GM19468 (cell line): ENCODE results near the gene BZW2.

Experiments
- ATAC-seq: cut with Tn5 transposase; IDR thresholded peaks from one replicate; pipeline ENCODE4 v1.9.1; 2021; ENCODE audit warnings: mild to moderate bottlenecking, moderate library complexity, moderate number of reproducible peaks; ENCODE audit not compliant: unreplicated experiment; ENCODE audit errors: extremely low read depth

BZW2 gene

DNA sequence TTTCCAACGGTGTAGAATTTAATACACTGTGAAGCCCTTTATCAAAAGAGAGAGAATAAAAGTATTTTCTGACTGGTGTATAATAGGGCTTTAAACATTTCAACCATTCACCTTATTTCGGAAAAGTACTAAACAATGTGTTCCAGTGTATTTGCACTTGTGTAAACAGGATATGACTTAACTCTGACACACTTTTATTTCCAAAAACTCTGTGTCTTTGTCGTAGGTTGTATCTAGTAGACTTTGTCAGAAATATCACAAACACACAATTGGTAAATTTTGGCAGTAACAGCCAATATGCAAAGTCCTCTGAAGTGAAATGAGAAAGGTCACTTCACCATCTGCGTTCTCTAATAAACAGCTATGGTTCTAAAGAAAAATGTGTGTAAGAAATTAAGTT is 97.3 kb downstream of the BZW2 start:
- ATAC-seq, result no peak

- no peak for ATAC-seq
Measured at GRCh38 chr7:16744518-16745250, 98.7 kb downstream of the BZW2 start.

- no peak for ATAC-seq
Measured at GRCh38 chr7:16745645-16746044, 99.7 kb downstream of the BZW2 start.

- no peak for ATAC-seq
Measured at GRCh38 chr7:16747102-16747501, 101.1 kb downstream of the BZW2 start.

GRCh38 chr7:16753102-16753931 is 107.3 kb downstream of the BZW2 start, which contains the start of gene TSPAN13:
Gene TSPAN13, plus strand, starts transcription at chr7:16753755. Its CDS starts 213 bp downstream, at chr7:16753968.
- ATAC-seq, result no peak

GRCh38 chr7:16753932-16754855 is 108.2 kb downstream of the BZW2 start:
- no peak for ATAC-seq

GRCh38 chr7:16754856-16755317 is 108.9 kb downstream of the BZW2 start:
- ATAC-seq, result no peak

DNA sequence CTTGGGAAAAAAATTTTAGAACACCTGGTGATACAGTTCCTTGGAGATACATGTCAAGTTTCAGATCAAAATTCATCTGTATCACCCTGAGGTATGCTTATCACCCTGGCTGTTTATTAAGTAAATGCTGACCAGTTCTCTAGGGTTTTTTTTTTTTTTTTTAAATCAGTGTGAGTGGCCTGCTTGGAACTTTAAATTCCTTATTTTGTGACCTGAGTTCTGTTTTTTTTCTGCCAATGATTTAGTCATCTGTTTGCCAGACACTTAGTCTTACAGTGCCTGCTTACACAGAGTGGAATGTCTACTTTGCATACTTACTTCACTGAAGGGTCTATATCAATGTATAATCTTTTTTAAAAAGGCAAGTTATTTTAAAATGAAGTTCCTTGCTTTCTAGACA is 109.4 kb downstream of the BZW2 start:
- ATAC-seq, result no peak
